ENCODE measurements around the gene FCF1.

The FCF1 gene

GRCh38 chr14:74712499-74713394, at the start of gene FCF1, which contains the start of gene AREL1:
Gene FCF1, plus strand, starts transcription at chr14:74713144. Its CDS starts 54 bp downstream, at chr14:74713198.
Gene AREL1, minus strand, starts transcription at chr14:74713080. Its CDS starts 27,465 bp downstream, at chr14:74685615.
- DNase-seq (ENCODE audit: low read depth): peak; percentile 56

GRCh38 chr14:74663884-74664283, 49.1 kb upstream of the FCF1 start:
- no peak for DNase-seq (ENCODE audit: low read depth)

- no peak for DNase-seq (ENCODE audit: low read depth)
These were observed 48.2 kb upstream of the FCF1 start for GRCh38 chr14:74664717-74665116.

GRCh38 chr14:74667758-74668157, 45.2 kb upstream of the FCF1 start:
- DNase-seq (ENCODE audit: low read depth): no peak

- DNase-seq (ENCODE audit: low read depth): no peak
These were observed 43.7 kb upstream of the FCF1 start for GRCh38 chr14:74669256-74669655.

GRCh38 chr14:74669846-74670245, 43.1 kb upstream of the FCF1 start:
- DNase-seq (ENCODE audit: low read depth): no peak

GRCh38 chr14:74670726-74671411, 42.1 kb upstream of the FCF1 start:
- DNase-seq (ENCODE audit: low read depth): no peak

- no peak for DNase-seq (ENCODE audit: low read depth)
These were observed 41.2 kb upstream of the FCF1 start for GRCh38 chr14:74671789-74672188.

- DNase-seq (ENCODE audit: low read depth): no peak
These were observed 39.2 kb upstream of the FCF1 start for GRCh38 chr14:74673768-74674167.

GRCh38 chr14:74675219-74675618, 37.7 kb upstream of the FCF1 start:
- no peak for DNase-seq (ENCODE audit: low read depth)

GRCh38 chr14:74682169-74682952, 30.6 kb upstream of the FCF1 start:
- no peak for DNase-seq (ENCODE audit: low read depth)

GRCh38 chr14:74683406-74683805, 29.5 kb upstream of the FCF1 start:
- DNase-seq (ENCODE audit: low read depth): no peak

- DNase-seq (ENCODE audit: low read depth): no peak
These were observed 28.5 kb upstream of the FCF1 start for GRCh38 chr14:74684434-74684833.

- no peak for DNase-seq (ENCODE audit: low read depth)
These were observed 27.9 kb upstream of the FCF1 start for GRCh38 chr14:74685056-74685455.

- DNase-seq (ENCODE audit: low read depth): no peak
These were observed 26.8 kb upstream of the FCF1 start for GRCh38 chr14:74685921-74686678.

GRCh38 chr14:74691456-74691855, 21.5 kb upstream of the FCF1 start:
- no peak for DNase-seq (ENCODE audit: low read depth)

GRCh38 chr14:74693191-74693590, 19.8 kb upstream of the FCF1 start:
- no peak for DNase-seq (ENCODE audit: low read depth)

- DNase-seq (ENCODE audit: low read depth): no peak
These were observed 17.5 kb upstream of the FCF1 start for GRCh38 chr14:74695406-74695805.

- DNase-seq (ENCODE audit: low read depth): no peak
These were observed 15.9 kb upstream of the FCF1 start for GRCh38 chr14:74697011-74697410.

- DNase-seq (ENCODE audit: low read depth): peak; percentile 43
These were observed 15.4 kb upstream of the FCF1 start for GRCh38 chr14:74697543-74697942.

GRCh38 chr14:74697976-74698375, 15.0 kb upstream of the FCF1 start:
- DNase-seq (ENCODE audit: low read depth): no peak

GRCh38 chr14:74698465-74698864, 14.5 kb upstream of the FCF1 start:
- DNase-seq (ENCODE audit: low read depth): no peak

Measured in HS-5 (cell line).